GM13976 (cell line): Measurements from ENCODE around the gene SELENOO.

Experiments used
- DNase-seq: peaks from one replicate; pipeline ENCODE4 v3.0.0; 2012; ENCODE audit warnings: low spot score
- in situ Hi-C: fragments of 300-500 bp; cut with MboI; formaldehyde crosslinking; loops from one replicate; pipeline ENCODE4 v1.12.0; 2022; ENCODE audit warnings: low sequenced_read_pairs, mixed read lengths, inconsistent platforms; ENCODE audit not compliant: unreplicated experiment
- TF ChIP-seq, protein P1 (sequence below): IDR thresholded peaks from 2 replicates; pipeline ENCODE4 v1.5.1; 2012; ENCODE audit warnings: borderline replicate concordance, mild to moderate bottlenecking; ENCODE audit not compliant: insufficient read depth; ENCODE audit errors: extremely low read depth, missing control alignments, control extremely low read depth

SELENOO gene

DNA sequence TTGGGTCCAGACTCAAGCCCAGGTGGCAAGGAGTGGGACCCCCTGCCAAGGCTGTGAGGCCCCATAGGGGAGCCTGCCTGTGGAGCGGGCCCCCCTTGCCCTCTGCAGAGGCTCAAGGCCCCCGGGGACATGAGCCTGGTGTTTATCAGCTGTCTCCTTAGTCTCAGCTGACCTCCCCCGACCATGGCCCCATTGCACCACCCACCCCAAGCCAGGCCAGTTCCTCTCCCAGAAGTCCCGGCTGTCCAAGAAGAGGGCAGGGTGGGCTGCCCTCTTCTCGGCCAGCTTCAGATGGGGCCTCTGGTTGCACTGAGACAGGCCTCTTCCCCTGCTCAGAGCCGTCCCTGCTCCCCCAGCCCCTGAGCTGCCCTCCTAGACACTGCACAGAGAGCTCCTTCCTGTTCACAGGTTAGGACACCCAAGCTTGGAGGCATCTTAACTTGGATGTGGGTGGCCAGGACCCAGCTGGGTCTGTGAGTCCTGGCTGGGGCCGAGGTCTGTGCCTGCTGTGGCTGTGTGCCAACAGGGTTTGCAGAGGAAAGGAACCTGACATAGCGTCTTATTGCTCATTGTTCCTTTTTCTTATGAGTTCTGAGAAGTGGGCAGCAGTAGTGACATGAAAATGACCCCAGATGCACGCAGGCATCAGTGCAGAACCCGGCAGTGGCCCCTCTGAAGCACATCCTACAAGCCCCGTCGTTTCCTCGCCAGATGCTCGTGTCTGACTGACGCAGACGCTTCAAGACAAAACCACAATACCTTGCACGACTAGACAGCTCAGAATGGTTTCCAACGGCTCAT, 9.7 kb upstream of the SELENOO start:
- in situ Hi-C loops, result no loop called here
- TF ChIP-seq, protein P1, sequence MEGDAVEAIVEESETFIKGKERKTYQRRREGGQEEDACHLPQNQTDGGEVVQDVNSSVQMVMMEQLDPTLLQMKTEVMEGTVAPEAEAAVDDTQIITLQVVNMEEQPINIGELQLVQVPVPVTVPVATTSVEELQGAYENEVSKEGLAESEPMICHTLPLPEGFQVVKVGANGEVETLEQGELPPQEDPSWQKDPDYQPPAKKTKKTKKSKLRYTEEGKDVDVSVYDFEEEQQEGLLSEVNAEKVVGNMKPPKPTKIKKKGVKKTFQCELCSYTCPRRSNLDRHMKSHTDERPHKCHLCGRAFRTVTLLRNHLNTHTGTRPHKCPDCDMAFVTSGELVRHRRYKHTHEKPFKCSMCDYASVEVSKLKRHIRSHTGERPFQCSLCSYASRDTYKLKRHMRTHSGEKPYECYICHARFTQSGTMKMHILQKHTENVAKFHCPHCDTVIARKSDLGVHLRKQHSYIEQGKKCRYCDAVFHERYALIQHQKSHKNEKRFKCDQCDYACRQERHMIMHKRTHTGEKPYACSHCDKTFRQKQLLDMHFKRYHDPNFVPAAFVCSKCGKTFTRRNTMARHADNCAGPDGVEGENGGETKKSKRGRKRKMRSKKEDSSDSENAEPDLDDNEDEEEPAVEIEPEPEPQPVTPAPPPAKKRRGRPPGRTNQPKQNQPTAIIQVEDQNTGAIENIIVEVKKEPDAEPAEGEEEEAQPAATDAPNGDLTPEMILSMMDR, result no peak
- DNase-seq, result peak; percentile 82

DNA sequence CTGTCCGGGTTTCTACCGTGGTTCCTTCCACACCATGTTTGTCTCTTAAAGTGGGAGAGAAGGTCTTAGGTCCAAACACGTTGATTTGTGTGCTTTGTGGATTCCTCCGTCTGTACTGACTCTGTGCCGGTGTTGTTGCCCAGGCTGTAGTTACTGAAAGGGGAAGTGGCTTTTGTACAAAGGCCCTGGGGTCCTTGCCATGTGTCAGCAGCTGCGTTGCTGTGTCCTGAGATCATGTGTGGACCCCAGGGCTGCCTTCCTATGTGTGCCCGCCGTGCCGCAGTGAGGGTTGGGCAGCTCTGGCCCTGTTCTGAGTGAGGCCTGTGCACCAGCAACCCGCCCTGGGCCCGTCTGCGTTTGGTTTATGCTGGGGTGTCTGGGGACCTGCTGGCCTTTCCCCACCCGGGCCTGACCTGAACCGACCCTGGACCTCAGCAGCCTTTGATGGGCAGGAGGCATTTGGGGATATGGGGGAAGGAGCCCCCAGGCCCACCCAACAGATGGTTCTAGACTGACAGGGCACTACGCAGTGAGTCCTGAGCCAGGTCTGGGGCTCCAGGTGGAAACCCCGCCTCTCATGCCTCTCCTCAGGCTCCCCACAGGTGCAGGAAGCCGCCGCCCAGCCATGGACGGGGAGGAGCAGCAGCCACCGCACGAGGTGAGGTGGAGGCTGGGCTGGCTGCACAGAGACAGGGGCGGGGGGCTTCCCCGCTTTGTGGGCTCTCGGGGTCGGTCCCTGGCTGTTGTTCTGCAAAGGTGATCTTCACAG, 8.2 kb upstream of the SELENOO start:
- in situ Hi-C loops, result no loop called here
- DNase-seq, result peak; percentile 56
- TF ChIP-seq, protein P1, result no peak

DNA sequence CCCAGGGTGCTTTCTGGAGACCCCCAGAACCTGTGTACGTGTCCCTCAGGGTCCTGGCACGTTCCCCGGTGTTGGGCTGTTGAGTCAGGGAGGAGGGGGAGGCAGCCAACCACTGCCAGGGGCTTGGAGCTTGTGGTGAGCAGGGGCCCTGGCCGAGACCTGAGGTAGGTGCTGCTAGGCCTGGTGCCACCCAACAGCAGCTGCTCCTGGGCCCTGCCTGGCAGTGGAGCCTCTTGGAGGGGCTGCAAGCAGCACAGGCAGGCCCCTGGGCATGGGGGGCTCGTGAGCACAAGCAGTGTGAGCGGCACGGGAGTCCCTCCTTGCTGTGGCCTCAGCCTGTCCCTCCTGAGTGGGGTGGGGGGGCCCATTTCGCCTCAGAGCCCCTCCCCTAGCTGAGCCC, 7.2 kb upstream of the SELENOO start:
- TF ChIP-seq, protein P1, result no peak
- in situ Hi-C loops, result no loop called here
- no peak for DNase-seq

DNA sequence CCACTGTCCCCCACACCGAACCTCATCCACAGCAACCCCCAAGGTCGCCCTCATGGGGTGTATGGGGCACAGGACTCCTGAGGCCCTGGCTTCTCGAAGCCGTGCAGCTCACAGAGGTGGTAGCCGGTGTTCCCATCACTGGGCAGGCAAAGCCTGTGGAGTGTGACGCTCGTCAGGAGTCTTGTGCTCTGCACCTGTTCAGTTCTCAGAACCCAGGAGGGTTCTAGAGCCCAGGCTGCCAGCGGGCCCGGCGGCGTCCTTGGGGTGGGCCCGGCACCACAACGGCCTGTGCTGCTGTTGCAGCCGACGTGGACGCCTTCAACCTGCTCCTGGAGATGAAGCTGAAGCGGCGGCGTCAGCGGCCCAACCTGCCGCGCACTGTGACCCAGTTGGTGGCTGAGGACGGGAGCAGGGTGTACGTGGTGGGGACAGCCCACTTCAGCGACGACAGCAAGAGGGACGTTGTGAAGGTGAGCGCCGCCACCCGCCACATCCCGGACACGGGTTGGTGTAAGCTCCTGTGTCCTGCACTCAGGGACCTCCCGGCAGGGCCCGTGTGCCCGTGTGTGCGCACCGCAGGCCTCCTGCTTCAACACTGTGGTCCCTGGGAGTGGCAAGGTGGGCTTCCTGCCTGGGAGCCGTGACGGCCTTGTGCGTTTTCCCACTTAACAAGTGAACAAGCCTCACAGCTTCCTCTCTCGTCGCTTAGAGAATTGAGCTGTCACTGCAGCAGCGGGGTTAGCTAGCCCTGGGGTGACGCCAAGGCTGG, 6.6 kb upstream of the SELENOO start:
- in situ Hi-C loops, result no loop called here
- no peak for DNase-seq
- TF ChIP-seq, protein P1, result no peak

DNA sequence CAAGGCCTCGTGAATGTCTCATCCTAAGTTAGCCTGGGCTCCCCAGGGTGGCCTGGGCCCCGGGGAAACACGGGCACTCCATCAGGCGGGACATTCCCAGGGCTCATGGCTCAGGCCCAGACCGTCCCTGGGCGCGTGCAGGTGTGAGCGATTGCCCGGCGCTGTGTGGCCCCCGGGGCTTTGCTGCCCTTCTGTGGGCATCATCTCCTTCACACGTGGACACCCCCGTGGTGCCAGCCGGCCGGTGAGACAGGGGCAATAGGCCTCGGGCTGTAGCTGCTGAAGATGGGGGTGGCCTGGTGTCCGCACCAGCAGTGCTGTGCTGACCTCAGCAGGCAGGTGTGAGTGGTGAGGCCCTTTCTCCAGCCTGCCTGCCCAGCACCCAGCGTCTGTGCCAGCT, 4.6 kb upstream of the SELENOO start:
- TF ChIP-seq, protein P1, result no peak
- in situ Hi-C loops, result no loop called here
- DNase-seq, result no peak
